Caco-2 (cell line): ENCODE data around the gene ZNF407. TPM values are rescaled to one million over a fixed set of nuclear protein-coding genes. Genes with fewer than 3 reads are reported as not detected.

ENCODE experiments used
- BruUV-seq: library from RNA; stranded (reverse); fragments of 400-500 nt; replicated peaks from 2 replicates; lab custom pipeline; 2021; lab: Mats Ljungman, UMichigan
- CTCF ChIA-PET: fragments of 300-600 bp; sonication (Branson Sonifier 250); formaldehyde crosslinking; loops from one replicate; lab custom pipeline; 2022; ENCODE audit warnings: antibody characterized with exemption; lab: Charles Lee
- POLR2A ChIA-PET: fragments of 300-600 bp; sonication (Branson Sonifier 250); formaldehyde crosslinking; loops from one replicate; lab custom pipeline; 2022; ENCODE audit warnings: antibody characterized with exemption; lab: Charles Lee
- DNase-seq, 2 experiments: peaks; one replicate each; pipeline versions ENCODE4 v3.0.0 to v3.0.0-alpha.2; 2020 to 2022
- H3K27me3 ChIP-seq: replicated peaks from 2 replicates; pipeline ENCODE4 v1.6.0; 2011; ENCODE audit warnings: low read length; ENCODE audit not compliant: control insufficient read depth, insufficient read depth
- H3K36me3 ChIP-seq: 2 replicates; pipeline ENCODE4 v1.5.1; 2011; ENCODE audit warnings: low read length; ENCODE audit not compliant: control insufficient read depth, insufficient read depth
- H3K4me1 ChIP-seq: fragments of 250-450 bp; sonication (Bioruptor Pico); 2 replicates; pipeline ENCODE4 v1.5.1; 2020; ENCODE audit warnings: mild to moderate bottlenecking
- H3K4me3 ChIP-seq: 2 replicates; pipeline ENCODE4 v1.5.1; 2011; ENCODE audit warnings: low read depth, mild to moderate bottlenecking, control low read depth, low read length
- H3K9me3 ChIP-seq: fragments of 250-450 bp; sonication (Bioruptor Pico); 2 replicates; pipeline ENCODE4 v1.5.1; 2020; ENCODE audit warnings: mild to moderate bottlenecking, moderate library complexity
- H3K27ac Mint-ChIP-seq: one replicate; pipeline ENCODE4 v1.8.0; 2022; ENCODE audit warnings: mixed read lengths; ENCODE audit not compliant: unreplicated experiment
- H3K27me3 Mint-ChIP-seq: one replicate; pipeline ENCODE4 v1.8.0; 2022; ENCODE audit warnings: mixed read lengths; ENCODE audit not compliant: insufficient read depth, unreplicated experiment
- H3K36me3 Mint-ChIP-seq: one replicate; pipeline ENCODE4 v1.8.0; 2022; ENCODE audit warnings: mild to moderate bottlenecking, mixed read lengths; ENCODE audit not compliant: insufficient read depth, unreplicated experiment
- H3K4me1 Mint-ChIP-seq: one replicate; pipeline ENCODE4 v1.8.0; 2022; ENCODE audit warnings: low read depth, mixed read lengths; ENCODE audit not compliant: unreplicated experiment
- H3K4me3 Mint-ChIP-seq: one replicate; pipeline ENCODE4 v1.8.0; 2022; ENCODE audit warnings: mild to moderate bottlenecking, moderate library complexity, mixed read lengths; ENCODE audit not compliant: unreplicated experiment
- H3K9me3 Mint-ChIP-seq: one replicate; pipeline ENCODE4 v1.8.0; 2022; ENCODE audit warnings: mixed read lengths; ENCODE audit not compliant: unreplicated experiment
- intact Hi-C: fragments of 100-400 bp; cut with micrococcal nuclease; formaldehyde crosslinking; loops from one replicate; pipeline ENCODE4 v1.10.0; 2022; ENCODE audit not compliant: unreplicated experiment
- total RNA-seq: library from RNA; stranded (reverse); gene quantifications from 2 replicates; pipeline ENCODE4 v1.2.3, GENCODE V29; 2022
- TF ChIP-seq, protein P1 (sequence below), 2 experiments: fragments of 200-600 bp in 1 of 2; IDR thresholded peaks; 1 replicate in 1 of 2; 2 replicates in 1 of 2; pipeline versions ENCODE4 v1.5.1 to v1.8.0; 2011 to 2022; ENCODE audit warnings: antibody characterized with exemption in 1 of 2, control low read depth in 1 of 2, inconsistent platforms in 1 of 2, low read depth in 1 of 2, low read length in 1 of 2, mild to moderate bottlenecking in 1 of 2, moderate library complexity in 1 of 2; ENCODE audit not compliant: insufficient read depth in 1 of 2, severe bottlenecking in 1 of 2, unreplicated experiment in 1 of 2

The ZNF407 gene
- total RNA-seq, 1 experiment from 2014 or later, result 4.7 TPM

DNA sequence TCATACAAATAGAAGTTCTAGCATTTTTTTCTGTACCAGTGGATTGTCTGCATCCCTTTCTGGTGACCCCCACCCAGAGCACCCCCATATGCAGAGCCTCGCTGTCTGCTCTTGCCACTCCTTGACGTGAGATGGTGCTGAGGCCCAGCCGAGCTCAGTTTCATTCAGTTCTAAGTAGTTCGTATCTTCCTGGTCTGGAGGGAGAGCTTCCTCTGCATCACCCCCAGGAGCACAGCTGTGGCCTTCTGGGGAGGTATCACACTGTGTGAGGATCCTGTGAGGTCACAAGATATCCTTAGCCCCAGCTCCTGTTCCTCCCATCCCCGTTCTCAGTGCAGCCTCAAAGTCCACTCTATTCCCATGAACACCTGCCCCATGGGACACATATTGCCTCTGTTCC lies 478.6 kb downstream of the ZNF407 start:
- no peaks in the 10 kb centered on the region for H3K4me1 Mint-ChIP-seq
- ChIA-PET POLR2A (no interaction called here), CTCF (no interaction called here)
- intact Hi-C loops, result no loop called here
- H3K27ac Mint-ChIP-seq, result no peak overlapping the region
- H3K4me3 ChIP-seq, result no peak overlapping the region
- no peaks in the 10 kb centered on the region for H3K36me3 Mint-ChIP-seq
- no peaks in the 10 kb centered on the region for H3K4me1 ChIP-seq
- no peaks in the 10 kb centered on the region for H3K9me3 ChIP-seq
- TF ChIP-seq, protein P1, sequence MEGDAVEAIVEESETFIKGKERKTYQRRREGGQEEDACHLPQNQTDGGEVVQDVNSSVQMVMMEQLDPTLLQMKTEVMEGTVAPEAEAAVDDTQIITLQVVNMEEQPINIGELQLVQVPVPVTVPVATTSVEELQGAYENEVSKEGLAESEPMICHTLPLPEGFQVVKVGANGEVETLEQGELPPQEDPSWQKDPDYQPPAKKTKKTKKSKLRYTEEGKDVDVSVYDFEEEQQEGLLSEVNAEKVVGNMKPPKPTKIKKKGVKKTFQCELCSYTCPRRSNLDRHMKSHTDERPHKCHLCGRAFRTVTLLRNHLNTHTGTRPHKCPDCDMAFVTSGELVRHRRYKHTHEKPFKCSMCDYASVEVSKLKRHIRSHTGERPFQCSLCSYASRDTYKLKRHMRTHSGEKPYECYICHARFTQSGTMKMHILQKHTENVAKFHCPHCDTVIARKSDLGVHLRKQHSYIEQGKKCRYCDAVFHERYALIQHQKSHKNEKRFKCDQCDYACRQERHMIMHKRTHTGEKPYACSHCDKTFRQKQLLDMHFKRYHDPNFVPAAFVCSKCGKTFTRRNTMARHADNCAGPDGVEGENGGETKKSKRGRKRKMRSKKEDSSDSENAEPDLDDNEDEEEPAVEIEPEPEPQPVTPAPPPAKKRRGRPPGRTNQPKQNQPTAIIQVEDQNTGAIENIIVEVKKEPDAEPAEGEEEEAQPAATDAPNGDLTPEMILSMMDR (IDR thresholded peaks at IDR 0.05; ENCODE audit: insufficient read depth in 1 of 2, low read depth in 1 of 2, low read length in 1 of 2, severe bottlenecking in 1 of 2, unreplicated experiment in 1 of 2), result no peak
- no peaks in the 10 kb centered on the region for H3K27me3 ChIP-seq
- no peak for DNase-seq
- H3K36me3 ChIP-seq, result no peaks in the 10 kb centered on the region
- no peak overlapping the region for H3K4me3 Mint-ChIP-seq
- peaks cover 10% of the 10 kb centered on the region for H3K9me3 Mint-ChIP-seq
- BruUV-seq, result no TSS peak
- H3K27me3 Mint-ChIP-seq, result no peaks in the 10 kb centered on the region

DNA sequence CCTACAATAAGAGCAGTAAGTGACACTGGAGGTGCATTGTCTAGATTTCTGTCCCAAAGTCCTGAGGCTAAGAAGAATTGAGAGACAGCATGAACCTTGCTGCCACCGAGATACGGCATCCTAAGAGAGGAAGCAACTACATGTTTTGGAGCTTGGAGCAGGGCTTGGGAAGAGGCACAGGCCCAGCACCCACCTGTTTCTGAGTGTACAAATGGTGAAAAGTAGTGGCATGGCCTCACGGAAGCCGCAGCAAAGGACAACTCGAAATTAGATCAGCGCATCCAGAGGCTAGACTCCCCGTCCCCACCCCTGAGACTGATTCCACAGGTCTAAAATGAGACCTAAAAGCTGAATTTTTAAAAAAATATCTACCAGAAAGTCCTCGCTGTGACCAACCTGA lies 483.8 kb downstream of the ZNF407 start:
- POLR2A ChIA-PET, result no interaction called here
- H3K4me3 Mint-ChIP-seq, result no peak overlapping the region

GRCh38 chr18:75083131-75083530 lies 485.5 kb downstream of the ZNF407 start:
- no peaks in the 10 kb centered on the region for H3K4me1 Mint-ChIP-seq
- DNase-seq, result no peak
- BruUV-seq, result no TSS peak
- H3K9me3 Mint-ChIP-seq, result peaks cover 6% of the 10 kb centered on the region
- CTCF ChIA-PET, result no interaction called here
- Histone ChIP-seq H3K9me3 (no peaks in the 10 kb centered on the region), H3K4me1 (no peaks in the 10 kb centered on the region), H3K27me3 (no peaks in the 10 kb centered on the region), H3K4me3 (no peak overlapping the region), H3K36me3 (no peaks in the 10 kb centered on the region)
- H3K27me3 Mint-ChIP-seq, result no peaks in the 10 kb centered on the region
- TF ChIP-seq, protein P1 (IDR thresholded peaks at IDR 0.05; ENCODE audit: insufficient read depth in 1 of 2, low read depth in 1 of 2, low read length in 1 of 2, severe bottlenecking in 1 of 2, unreplicated experiment in 1 of 2), result no peak
- no peak overlapping the region for H3K27ac Mint-ChIP-seq
- intact Hi-C loops, result no loop called here
- POLR2A ChIA-PET, result no interaction called here
- H3K4me3 Mint-ChIP-seq, result no peak overlapping the region
- no peaks in the 10 kb centered on the region for H3K36me3 Mint-ChIP-seq

More for the DNA sequence above, 483.8 kb downstream of the ZNF407 start:
- no peak for DNase-seq
- no peaks in the 10 kb centered on the region for H3K27me3 Mint-ChIP-seq
- H3K27ac Mint-ChIP-seq, result no peak overlapping the region
- intact Hi-C loops, result no loop called here
- no peaks in the 10 kb centered on the region for H3K4me1 Mint-ChIP-seq
- peaks cover 16% of the 10 kb centered on the region for H3K9me3 Mint-ChIP-seq
- H3K36me3 Mint-ChIP-seq, result no peaks in the 10 kb centered on the region
- Histone ChIP-seq H3K9me3 (no peaks in the 10 kb centered on the region), H3K4me3 (no peak overlapping the region), H3K4me1 (no peaks in the 10 kb centered on the region), H3K27me3 (no peaks in the 10 kb centered on the region), H3K36me3 (no peaks in the 10 kb centered on the region)
- CTCF ChIA-PET, result no interaction called here
- no TSS peak for BruUV-seq
- TF ChIP-seq, protein P1 (IDR thresholded peaks at IDR 0.05; ENCODE audit: insufficient read depth in 1 of 2, low read depth in 1 of 2, low read length in 1 of 2, severe bottlenecking in 1 of 2, unreplicated experiment in 1 of 2), result no peak
